Retinal pigment epithelial cell (primary cell): ENCODE data around the gene EIF3K.

Source experiments
- DNase-seq: peaks from one replicate; pipeline ENCODE4 v3.0.0-alpha.2; 2010; ENCODE audit warnings: low read depth
- H3K4me3 ChIP-seq: 2 replicates; pipeline ENCODE4 v1.5.1; 2011; ENCODE audit warnings: mild to moderate bottlenecking, low read length, control low read depth, moderate library complexity
- TF ChIP-seq, protein P1 (sequence below): conservative IDR thresholded peaks from 2 replicates; pipeline ENCODE4 v1.5.1; 2011; ENCODE audit warnings: low read depth, low read length, control low read depth, inconsistent platforms

Gene EIF3K

DNA sequence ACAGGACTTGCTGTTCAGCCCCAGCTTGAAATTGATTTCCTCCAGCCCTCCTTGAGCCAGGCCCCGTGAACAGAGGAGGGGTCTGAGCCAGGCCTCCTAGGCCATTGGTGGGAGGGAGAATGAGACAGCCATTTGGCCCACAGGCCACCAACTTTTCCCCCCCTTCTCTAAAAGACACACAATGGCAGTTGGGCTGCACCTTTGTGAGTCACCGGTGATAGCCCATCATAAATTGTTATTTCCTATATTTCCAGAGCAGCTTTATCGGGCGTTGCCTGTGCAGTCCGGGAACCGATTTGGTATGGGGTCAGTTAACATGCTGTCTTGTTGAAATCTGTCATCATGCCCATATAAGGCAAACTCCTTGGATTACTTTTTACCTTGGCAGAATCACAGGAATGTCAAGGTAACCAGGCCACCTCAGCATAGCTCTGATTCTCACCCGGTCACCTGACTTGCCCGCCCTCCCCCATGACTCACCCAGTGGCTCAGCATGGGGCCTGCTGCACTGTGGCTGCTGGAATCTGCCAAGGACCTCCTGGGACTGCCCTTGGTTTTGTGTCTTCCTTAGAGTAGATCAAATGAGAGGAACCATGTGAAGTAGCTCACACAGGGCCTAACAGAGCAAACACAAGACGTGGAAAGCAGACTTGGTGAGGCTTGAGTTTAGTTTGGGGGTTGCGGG lies 64.5 kb downstream of the EIF3K start:
- no peak overlapping the region for H3K4me3 ChIP-seq
- TF ChIP-seq, protein P1, sequence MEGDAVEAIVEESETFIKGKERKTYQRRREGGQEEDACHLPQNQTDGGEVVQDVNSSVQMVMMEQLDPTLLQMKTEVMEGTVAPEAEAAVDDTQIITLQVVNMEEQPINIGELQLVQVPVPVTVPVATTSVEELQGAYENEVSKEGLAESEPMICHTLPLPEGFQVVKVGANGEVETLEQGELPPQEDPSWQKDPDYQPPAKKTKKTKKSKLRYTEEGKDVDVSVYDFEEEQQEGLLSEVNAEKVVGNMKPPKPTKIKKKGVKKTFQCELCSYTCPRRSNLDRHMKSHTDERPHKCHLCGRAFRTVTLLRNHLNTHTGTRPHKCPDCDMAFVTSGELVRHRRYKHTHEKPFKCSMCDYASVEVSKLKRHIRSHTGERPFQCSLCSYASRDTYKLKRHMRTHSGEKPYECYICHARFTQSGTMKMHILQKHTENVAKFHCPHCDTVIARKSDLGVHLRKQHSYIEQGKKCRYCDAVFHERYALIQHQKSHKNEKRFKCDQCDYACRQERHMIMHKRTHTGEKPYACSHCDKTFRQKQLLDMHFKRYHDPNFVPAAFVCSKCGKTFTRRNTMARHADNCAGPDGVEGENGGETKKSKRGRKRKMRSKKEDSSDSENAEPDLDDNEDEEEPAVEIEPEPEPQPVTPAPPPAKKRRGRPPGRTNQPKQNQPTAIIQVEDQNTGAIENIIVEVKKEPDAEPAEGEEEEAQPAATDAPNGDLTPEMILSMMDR = no peak
- peak; percentile 95 for DNase-seq

DNA sequence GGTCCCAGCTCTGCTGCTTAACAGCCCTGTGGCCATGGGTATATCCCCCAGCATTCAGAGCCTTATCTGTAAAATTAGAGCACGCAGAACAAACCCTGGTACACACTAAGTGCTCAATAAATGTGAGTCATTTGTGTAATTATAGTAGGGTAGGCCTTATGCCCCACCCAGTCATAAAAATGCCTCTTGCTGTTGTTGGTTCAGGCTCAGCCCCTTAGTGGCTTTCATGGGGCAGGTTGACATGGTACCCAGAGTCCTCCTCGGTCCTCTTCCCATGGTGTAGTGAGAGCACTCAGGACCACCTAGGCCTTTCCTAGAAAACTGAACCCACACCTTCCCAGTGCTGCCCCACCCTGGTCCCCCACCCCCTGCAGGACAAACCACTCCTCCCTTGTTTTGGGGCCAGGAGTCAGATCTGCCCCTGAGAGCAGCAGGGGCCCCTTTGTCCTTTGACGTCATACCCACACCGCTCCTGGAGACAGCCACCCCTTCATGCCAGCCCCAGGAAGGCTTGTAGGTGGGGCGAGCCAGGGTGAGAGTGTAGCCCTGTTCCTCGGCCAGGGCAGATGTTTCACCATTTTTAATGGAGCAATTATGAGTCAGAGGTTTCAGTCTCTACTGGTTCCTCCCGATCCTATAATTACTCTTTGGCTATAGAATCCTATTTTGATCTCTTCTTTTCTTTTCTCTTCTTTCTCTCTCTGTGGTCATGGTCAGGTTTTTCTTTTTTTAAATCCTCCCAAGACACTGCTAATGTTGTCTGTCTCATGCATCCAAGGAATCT lies 65.3 kb downstream of the EIF3K start:
- H3K4me3 ChIP-seq = no peak overlapping the region
- TF ChIP-seq, protein P1 = no peak
- peak; percentile 85 for DNase-seq

DNA sequence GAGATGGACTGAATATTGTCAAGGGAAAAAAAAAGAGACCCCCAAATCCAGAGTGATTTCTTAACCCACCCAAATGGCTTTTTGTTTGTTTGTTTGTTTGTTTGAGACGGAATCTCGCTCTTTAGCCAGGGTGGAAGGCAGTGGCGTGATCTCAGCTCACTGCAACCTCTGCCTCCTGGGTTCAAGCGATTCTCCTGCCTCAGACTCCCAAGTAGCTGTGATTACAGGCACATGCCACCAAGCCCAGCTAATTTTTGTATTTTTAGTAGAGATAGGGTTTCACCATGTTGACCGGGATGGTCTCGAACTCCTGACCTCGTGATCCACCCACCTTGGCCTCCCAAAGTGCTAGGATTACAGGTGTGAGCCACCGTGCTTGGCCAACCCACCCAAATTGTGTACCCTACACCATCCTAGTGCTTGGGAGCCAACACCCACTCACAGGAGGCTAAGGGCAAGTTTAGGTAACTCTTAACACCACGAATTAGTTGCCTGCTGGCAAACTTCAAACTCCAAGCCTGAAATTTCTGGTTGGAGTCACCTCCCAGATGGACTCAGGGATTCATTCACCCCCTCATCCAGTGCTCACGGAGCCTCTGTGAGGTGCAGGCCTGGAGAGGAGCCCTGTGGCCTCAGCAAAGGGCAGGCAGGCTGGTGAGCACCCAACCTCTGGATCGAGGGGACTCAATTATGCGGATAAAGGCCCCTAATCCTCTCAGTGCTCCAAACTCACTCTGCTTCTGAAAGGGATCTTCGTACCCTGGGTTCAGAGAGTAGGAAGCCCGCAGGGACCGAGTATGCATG lies 66.1 kb downstream of the EIF3K start:
- TF ChIP-seq, protein P1 = no peak
- no peak overlapping the region for H3K4me3 ChIP-seq
- no peak for DNase-seq

DNA sequence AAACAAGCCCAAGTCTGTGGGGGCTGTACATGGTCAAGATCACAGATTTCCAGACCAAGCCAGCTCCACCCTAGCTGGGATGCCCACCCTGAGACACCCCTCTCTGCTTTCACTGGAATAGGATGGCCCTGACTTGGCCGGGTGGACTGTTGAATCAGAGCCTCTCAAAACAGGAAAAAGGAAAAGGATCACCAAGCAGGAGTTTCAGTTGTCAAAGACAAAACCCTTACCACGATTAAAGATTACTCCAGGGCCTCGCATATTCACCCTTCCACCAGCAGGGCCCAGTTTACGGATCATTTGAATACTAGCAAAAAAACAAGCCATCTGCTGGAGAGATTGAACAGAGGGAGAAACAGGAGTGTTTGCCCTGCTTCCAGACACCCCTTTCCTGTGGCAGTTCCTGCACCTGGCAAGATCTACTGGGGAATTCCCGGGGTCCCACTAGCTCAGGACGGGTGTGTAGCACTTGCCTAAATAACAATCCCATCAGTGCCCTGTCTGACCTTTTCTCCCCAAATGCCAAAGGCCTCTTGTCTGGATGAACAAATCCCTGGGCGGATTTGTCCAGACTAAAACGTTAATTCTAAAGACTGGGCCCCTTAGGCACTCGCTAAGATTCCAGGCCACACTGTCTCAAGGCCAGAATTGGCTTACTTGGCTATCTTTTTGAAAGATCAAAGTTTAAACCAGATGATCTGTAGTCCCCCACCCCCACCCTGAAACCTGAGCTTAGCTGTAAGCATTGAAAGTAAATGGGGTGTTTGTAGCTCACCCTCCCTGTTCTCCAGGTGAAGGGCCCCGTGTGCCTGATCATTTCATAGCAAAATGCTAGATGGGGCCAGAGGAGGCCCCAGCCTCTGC lies 66.9 kb downstream of the EIF3K start:
- no peak overlapping the region for H3K4me3 ChIP-seq
- TF ChIP-seq, protein P1 = peak; percentile 61
- no peak for DNase-seq

DNA sequence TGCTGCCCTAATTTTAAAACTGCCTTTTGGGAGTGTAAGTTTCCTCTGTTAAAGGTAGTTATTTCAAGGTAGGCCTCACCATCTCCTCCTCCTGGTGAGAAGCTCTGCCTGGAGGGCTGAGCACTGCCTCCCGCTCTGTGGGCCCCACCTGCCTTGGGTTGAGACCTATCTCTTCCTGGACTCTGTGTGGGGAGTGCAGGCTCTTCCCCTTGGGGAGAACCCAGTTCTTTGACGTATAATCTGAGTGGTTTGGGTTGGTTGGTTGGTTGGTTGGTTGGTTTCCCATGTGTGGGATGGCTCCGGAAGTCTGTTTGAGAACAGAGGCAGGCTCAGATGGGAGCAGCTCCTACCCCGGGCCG lies 67.5 kb downstream of the EIF3K start:
- no peak for DNase-seq
- H3K4me3 ChIP-seq = no peak overlapping the region
- TF ChIP-seq, protein P1 = peak; percentile 7
